Stimulated activated effector memory CD8-positive, alpha-beta T cell treated with anti-CD3 and anti-CD28 coated beads, Interleukin-12 subunit alpha, Interleukin-12 subunit beta, amount 100 ng/mL, for 72 hours (primary cell): ENCODE data around the gene SFRP2.

ENCODE experiments used
- ATAC-seq: fragments of 150-1000 bp; cut with Tn5 transposase; 2 replicates; pipeline ENCODE4 v1.10.0; 2021
- DNase-seq, 2 donors: peaks; one replicate each; pipeline ENCODE4 v3.0.0; 2021 to 2022; ENCODE audit warnings: low spot score in 2 of 2
- H3K27ac Mint-ChIP-seq: one replicate; pipeline ENCODE4 v1.8.0; 2022; ENCODE audit warnings: mild to moderate bottlenecking, mixed read lengths
- H3K36me3 Mint-ChIP-seq: one replicate; pipeline ENCODE4 v1.8.0; 2022; ENCODE audit warnings: mild to moderate bottlenecking, mixed read lengths
- H3K4me1 Mint-ChIP-seq: one replicate; pipeline ENCODE4 v1.8.0; 2022; ENCODE audit warnings: mixed read lengths
- H3K4me3 Mint-ChIP-seq: one replicate; pipeline ENCODE4 v1.8.0; 2022; ENCODE audit warnings: mild to moderate bottlenecking, mixed read lengths
- H3K9me3 Mint-ChIP-seq: one replicate; pipeline ENCODE4 v1.8.0; 2022; ENCODE audit warnings: mixed read lengths

The SFRP2 gene

GRCh38 chr4:153787061-153787560 lies 1.8 kb downstream of the SFRP2 start:
- H3K27ac Mint-ChIP-seq, result no peak overlapping the region
- no peak for ATAC-seq
- no peak overlapping the region for H3K4me3 Mint-ChIP-seq
- H3K9me3 Mint-ChIP-seq, result no peaks in the 10 kb centered on the region
- H3K4me1 Mint-ChIP-seq, result peaks cover 27% of the 10 kb centered on the region
- DNase-seq, result no peak
- H3K36me3 Mint-ChIP-seq, result no peaks in the 10 kb centered on the region

GRCh38 chr4:153785910-153786721 lies 2.8 kb downstream of the SFRP2 start:
- no peak overlapping the region for H3K4me3 Mint-ChIP-seq

GRCh38 chr4:153784166-153784699 lies 4.7 kb downstream of the SFRP2 start:
- ATAC-seq (no peak), DNase-seq (no peak)
- H3K27ac Mint-ChIP-seq, result no peak overlapping the region
- H3K4me3 Mint-ChIP-seq, result no peak overlapping the region
- no peaks in the 10 kb centered on the region for H3K36me3 Mint-ChIP-seq
- H3K9me3 Mint-ChIP-seq, result no peaks in the 10 kb centered on the region
- peaks cover 11% of the 10 kb centered on the region for H3K4me1 Mint-ChIP-seq

More at GRCh38 chr4:153785910-153786721, 2.8 kb downstream of the SFRP2 start:
- Mint-ChIP-seq H3K4me1 (peaks cover 19% of the 10 kb centered on the region), H3K27ac (no peak overlapping the region), H3K9me3 (no peaks in the 10 kb centered on the region), H3K36me3 (no peaks in the 10 kb centered on the region)
- ATAC-seq (no peak), DNase-seq (no peak)

- Mint-ChIP-seq H3K4me1 (peaks cover under 1% of the 10 kb centered on the region), H3K9me3 (no peaks in the 10 kb centered on the region), H3K4me3 (no peak overlapping the region), H3K36me3 (no peaks in the 10 kb centered on the region), H3K27ac (no peak overlapping the region)
- DNase-seq, result no peak
- no peak for ATAC-seq
These were observed 6.3 kb downstream of the SFRP2 start for GRCh38 chr4:153782581-153782980.

GRCh38 chr4:153781717-153782416 lies 7.0 kb downstream of the SFRP2 start:
- Mint-ChIP-seq H3K36me3 (no peaks in the 10 kb centered on the region), H3K27ac (no peak overlapping the region), H3K4me3 (no peak overlapping the region), H3K4me1 (no peaks in the 10 kb centered on the region), H3K9me3 (no peaks in the 10 kb centered on the region)
- no peak for DNase-seq
- ATAC-seq, result no peak

- H3K4me3 Mint-ChIP-seq, result no peak overlapping the region
- H3K36me3 Mint-ChIP-seq, result no peaks in the 10 kb centered on the region
- no peaks in the 10 kb centered on the region for H3K9me3 Mint-ChIP-seq
- no peak for DNase-seq
- no peak for ATAC-seq
- no peaks in the 10 kb centered on the region for H3K4me1 Mint-ChIP-seq
- H3K27ac Mint-ChIP-seq, result no peak overlapping the region
These were observed 7.6 kb downstream of the SFRP2 start for GRCh38 chr4:153781280-153781679.

GRCh38 chr4:153780876-153781275 lies 8.0 kb downstream of the SFRP2 start:
- no peaks in the 10 kb centered on the region for H3K36me3 Mint-ChIP-seq
- no peak overlapping the region for H3K4me3 Mint-ChIP-seq
- H3K4me1 Mint-ChIP-seq, result no peaks in the 10 kb centered on the region
- DNase-seq (no peak), ATAC-seq (no peak)
- no peak overlapping the region for H3K27ac Mint-ChIP-seq
- no peaks in the 10 kb centered on the region for H3K9me3 Mint-ChIP-seq

GRCh38 chr4:153780221-153780620 lies 8.7 kb downstream of the SFRP2 start:
- Mint-ChIP-seq H3K4me3 (no peak overlapping the region), H3K9me3 (no peaks in the 10 kb centered on the region), H3K4me1 (no peaks in the 10 kb centered on the region), H3K27ac (no peak overlapping the region), H3K36me3 (no peaks in the 10 kb centered on the region)
- DNase-seq, result no peak
- ATAC-seq, result no peak

- no peak overlapping the region for H3K27ac Mint-ChIP-seq
- no peak for ATAC-seq
- H3K4me1 Mint-ChIP-seq, result no peaks in the 10 kb centered on the region
- H3K36me3 Mint-ChIP-seq, result no peaks in the 10 kb centered on the region
- no peak overlapping the region for H3K4me3 Mint-ChIP-seq
- H3K9me3 Mint-ChIP-seq, result no peaks in the 10 kb centered on the region
- no peak for DNase-seq
These were observed 10.5 kb downstream of the SFRP2 start for GRCh38 chr4:153778383-153778782.

GRCh38 chr4:153777421-153777820 lies 11.5 kb downstream of the SFRP2 start:
- Mint-ChIP-seq H3K9me3 (no peaks in the 10 kb centered on the region), H3K4me3 (no peak overlapping the region), H3K36me3 (no peaks in the 10 kb centered on the region), H3K4me1 (no peaks in the 10 kb centered on the region), H3K27ac (no peak overlapping the region)
- ATAC-seq (no peak), DNase-seq (no peak)

GRCh38 chr4:153776601-153777000 lies 12.3 kb downstream of the SFRP2 start:
- H3K4me1 Mint-ChIP-seq, result no peaks in the 10 kb centered on the region
- no peaks in the 10 kb centered on the region for H3K9me3 Mint-ChIP-seq
- DNase-seq (no peak), ATAC-seq (no peak)
- H3K27ac Mint-ChIP-seq, result no peak overlapping the region
- H3K4me3 Mint-ChIP-seq, result no peak overlapping the region
- H3K36me3 Mint-ChIP-seq, result no peaks in the 10 kb centered on the region

GRCh38 chr4:153773236-153773690 lies 15.6 kb downstream of the SFRP2 start:
- DNase-seq (no peak), ATAC-seq (no peak)
- no peak overlapping the region for H3K27ac Mint-ChIP-seq
- no peak overlapping the region for H3K4me3 Mint-ChIP-seq
- no peaks in the 10 kb centered on the region for H3K9me3 Mint-ChIP-seq
- no peaks in the 10 kb centered on the region for H3K36me3 Mint-ChIP-seq
- no peaks in the 10 kb centered on the region for H3K4me1 Mint-ChIP-seq

GRCh38 chr4:153771046-153771445 lies 17.8 kb downstream of the SFRP2 start:
- no peaks in the 10 kb centered on the region for H3K4me1 Mint-ChIP-seq
- ATAC-seq (no peak), DNase-seq (no peak)
- no peaks in the 10 kb centered on the region for H3K36me3 Mint-ChIP-seq
- H3K9me3 Mint-ChIP-seq, result no peaks in the 10 kb centered on the region
- H3K4me3 Mint-ChIP-seq, result no peak overlapping the region
- H3K27ac Mint-ChIP-seq, result no peak overlapping the region

GRCh38 chr4:153766758-153767157 lies 22.1 kb downstream of the SFRP2 start:
- no peak overlapping the region for H3K4me3 Mint-ChIP-seq
- no peak for DNase-seq
- no peaks in the 10 kb centered on the region for H3K4me1 Mint-ChIP-seq
- no peak for ATAC-seq
- H3K27ac Mint-ChIP-seq, result no peak overlapping the region
- H3K36me3 Mint-ChIP-seq, result no peaks in the 10 kb centered on the region
- H3K9me3 Mint-ChIP-seq, result no peaks in the 10 kb centered on the region

- DNase-seq (no peak), ATAC-seq (no peak)
- Mint-ChIP-seq H3K4me1 (no peaks in the 10 kb centered on the region), H3K27ac (no peak overlapping the region), H3K4me3 (no peak overlapping the region), H3K36me3 (no peaks in the 10 kb centered on the region), H3K9me3 (no peaks in the 10 kb centered on the region)
These were observed 23.0 kb downstream of the SFRP2 start for GRCh38 chr4:153765894-153766293.
